HUES64 (cell line): ENCODE measurements around the gene TMEM72.

Experiments used
- H3K27ac ChIP-seq: 2 replicates; pipeline ENCODE4 v1.7.0; 2013; ENCODE audit warnings: low read depth, low read length, inconsistent platforms
- H3K27me3 ChIP-seq: 2 replicates; pipeline ENCODE4 v1.6.1; 2013; ENCODE audit warnings: mild to moderate bottlenecking, low read length; ENCODE audit not compliant: insufficient read depth
- H3K36me3 ChIP-seq: 2 replicates; pipeline ENCODE4 v1.6.1; 2013; ENCODE audit warnings: mild to moderate bottlenecking, low read length; ENCODE audit not compliant: insufficient read depth
- H3K4me1 ChIP-seq: 2 replicates; pipeline ENCODE4 v1.6.1; 2013; ENCODE audit warnings: mild to moderate bottlenecking, low read length, moderate library complexity; ENCODE audit not compliant: insufficient read depth
- H3K4me3 ChIP-seq: 2 replicates; pipeline ENCODE4 v1.5.1; 2013; ENCODE audit warnings: mild to moderate bottlenecking, low read length, moderate library complexity
- H3K9ac ChIP-seq: 2 replicates; pipeline ENCODE4 v1.6.1; 2013; ENCODE audit warnings: mild to moderate bottlenecking, low read depth, low read length
- H3K9me3 ChIP-seq: 2 replicates; pipeline ENCODE4 v1.6.1; 2013; ENCODE audit warnings: low read depth, low read length; ENCODE audit not compliant: insufficient read depth
- WGBS: fragments of 150-250, 120-280 bp; methylation state at CpG from one replicate; pipeline ENCODE4 v1.1.7; 2013; ENCODE audit warnings: missing lambda C conversion rate; 5-methylcytosine and 5-hydroxymethylcytosine counted together

The TMEM72 gene

GRCh38 chr10:44921061-44921460 lies 9.9 kb downstream of the TMEM72 start:
- H3K27me3 ChIP-seq, result 0 out of 2 replicates have a peak, but pooled peaks cover 4% of the 10 kb centered on the region

GRCh38 chr10:44921506-44921905 lies 10.4 kb downstream of the TMEM72 start:
- WGBS, result 98% methylated on average over 3 of the region's 3 CpGs
- Histone ChIP-seq H3K9ac (no peak overlapping the region), H3K4me3 (no peak overlapping the region), H3K36me3 (no peaks in the 10 kb centered on the region), H3K9me3 (no peaks in the 10 kb centered on the region), H3K27me3 (0 out of 2 replicates have a peak, but pooled peaks cover 4% of the 10 kb centered on the region), H3K4me1 (no peaks in the 10 kb centered on the region), H3K27ac (no peak overlapping the region)

More at GRCh38 chr10:44921061-44921460, 9.9 kb downstream of the TMEM72 start:
- 85% methylated on average over 5 of the region's 5 CpGs for WGBS
- no peak overlapping the region for H3K9ac ChIP-seq
- no peak overlapping the region for H3K27ac ChIP-seq
- H3K36me3 ChIP-seq, result no peaks in the 10 kb centered on the region
- no peaks in the 10 kb centered on the region for H3K9me3 ChIP-seq
- no peaks in the 10 kb centered on the region for H3K4me1 ChIP-seq
- H3K4me3 ChIP-seq, result no peak overlapping the region

- 94% methylated on average over 5 of the region's 5 CpGs for WGBS
- Histone ChIP-seq H3K27ac (no peak overlapping the region), H3K4me1 (no peaks in the 10 kb centered on the region), H3K9ac (no peak overlapping the region), H3K9me3 (no peaks in the 10 kb centered on the region), H3K36me3 (no peaks in the 10 kb centered on the region), H3K4me3 (no peak overlapping the region), H3K27me3 (0 out of 2 replicates have a peak, but pooled peaks cover 4% of the 10 kb centered on the region)
Measured at GRCh38 chr10:44922021-44922420, 10.9 kb downstream of the TMEM72 start.

GRCh38 chr10:44922796-44923545 lies 11.8 kb downstream of the TMEM72 start:
- Histone ChIP-seq H3K36me3 (no peaks in the 10 kb centered on the region), H3K27ac (no peak overlapping the region), H3K27me3 (0 out of 2 replicates have a peak, but pooled peaks cover 4% of the 10 kb centered on the region), H3K9ac (no peak overlapping the region), H3K4me3 (no peak overlapping the region), H3K9me3 (no peaks in the 10 kb centered on the region), H3K4me1 (no peaks in the 10 kb centered on the region)
- WGBS, result 91% methylated on average over 7 of the region's 7 CpGs

GRCh38 chr10:44923611-44924010 lies 12.5 kb downstream of the TMEM72 start:
- Histone ChIP-seq H3K27ac (no peak overlapping the region), H3K36me3 (no peaks in the 10 kb centered on the region), H3K9ac (no peak overlapping the region), H3K4me3 (no peak overlapping the region), H3K4me1 (no peaks in the 10 kb centered on the region), H3K9me3 (no peaks in the 10 kb centered on the region), H3K27me3 (0 out of 2 replicates have a peak, but pooled peaks cover 4% of the 10 kb centered on the region)
- WGBS, result 86% methylated on average over 3 of the region's 3 CpGs

- H3K27ac ChIP-seq, result no peak overlapping the region
- no peaks in the 10 kb centered on the region for H3K4me1 ChIP-seq
- H3K36me3 ChIP-seq, result no peaks in the 10 kb centered on the region
- WGBS, result 88% methylated on average over 21 of the region's 21 CpGs
- 0 out of 2 replicates have a peak, but pooled peaks cover 4% of the 10 kb centered on the region for H3K27me3 ChIP-seq
- no peak overlapping the region for H3K9ac ChIP-seq
- H3K4me3 ChIP-seq, result no peak overlapping the region
- H3K9me3 ChIP-seq, result no peaks in the 10 kb centered on the region
Measured at GRCh38 chr10:44924261-44925040, 13.3 kb downstream of the TMEM72 start.

- Histone ChIP-seq H3K4me1 (no peaks in the 10 kb centered on the region), H3K27ac (no peak overlapping the region), H3K9ac (no peak overlapping the region), H3K4me3 (no peak overlapping the region), H3K27me3 (0 out of 2 replicates have a peak, but pooled peaks cover 4% of the 10 kb centered on the region), H3K36me3 (no peaks in the 10 kb centered on the region), H3K9me3 (no peaks in the 10 kb centered on the region)
- 47% methylated on average over 7 of the region's 7 CpGs for WGBS
Measured at GRCh38 chr10:44925224-44925623, 14.1 kb downstream of the TMEM72 start.

- Histone ChIP-seq H3K27me3 (0 out of 2 replicates have a peak, but pooled peaks cover 4% of the 10 kb centered on the region), H3K4me3 (no peak overlapping the region), H3K27ac (no peak overlapping the region), H3K36me3 (no peaks in the 10 kb centered on the region), H3K9ac (no peak overlapping the region), H3K9me3 (no peaks in the 10 kb centered on the region), H3K4me1 (no peaks in the 10 kb centered on the region)
- WGBS, result 95% methylated on average over 16 of the region's 16 CpGs
Measured at GRCh38 chr10:44925811-44926750, 14.9 kb downstream of the TMEM72 start.

- H3K4me3 ChIP-seq, result no peak overlapping the region
- H3K9ac ChIP-seq, result no peak overlapping the region
- no peak overlapping the region for H3K27ac ChIP-seq
- 75% methylated on average over 9 of the region's 10 CpGs for WGBS
- H3K36me3 ChIP-seq, result no peaks in the 10 kb centered on the region
- H3K27me3 ChIP-seq, result 0 out of 2 replicates have a peak, but pooled peaks cover 4% of the 10 kb centered on the region
- H3K4me1 ChIP-seq, result no peaks in the 10 kb centered on the region
- no peaks in the 10 kb centered on the region for H3K9me3 ChIP-seq
Measured at GRCh38 chr10:44926751-44927351, 15.7 kb downstream of the TMEM72 start.

- H3K27me3 ChIP-seq, result 0 out of 2 replicates have a peak, but pooled peaks cover 4% of the 10 kb centered on the region
- no peaks in the 10 kb centered on the region for H3K4me1 ChIP-seq
- no peak overlapping the region for H3K4me3 ChIP-seq
- H3K27ac ChIP-seq, result no peak overlapping the region
- no peak overlapping the region for H3K9ac ChIP-seq
- 81% methylated on average over 2 of the region's 2 CpGs for WGBS
- H3K9me3 ChIP-seq, result no peaks in the 10 kb centered on the region
- H3K36me3 ChIP-seq, result no peaks in the 10 kb centered on the region
Measured at GRCh38 chr10:44927352-44927751, 16.2 kb downstream of the TMEM72 start.
